HepG2 (cell line): ENCODE measurements around the gene PRRT2. TPM values are rescaled to one million over a fixed set of nuclear protein-coding genes. Genes with fewer than 3 reads are reported as not detected.

Experiments used
- BRCA1 ChIP-seq: sonication (generic); formaldehyde crosslinking; IDR thresholded peaks from 2 replicates; pipeline ENCODE4 v1.4.0; 2020; ENCODE audit warnings: missing genetic modification reagents
- CC2D1A ChIP-seq: sonication (generic); formaldehyde crosslinking; IDR thresholded peaks from 2 replicates; pipeline ENCODE4 v1.8.1; 2023; ENCODE audit warnings: mild to moderate bottlenecking, missing genetic modification reagents
- CSRNP2 ChIP-seq: sonication (generic); formaldehyde crosslinking; conservative IDR thresholded peaks from 2 replicates; pipeline ENCODE4 v1.8.0; 2022; ENCODE audit warnings: low read depth, missing genetic modification reagents
- FOXJ3 ChIP-seq: sonication (generic); formaldehyde crosslinking; IDR thresholded peaks from 2 replicates; pipeline ENCODE4 v1.4.0; 2020; ENCODE audit warnings: missing genetic modification reagents, mild to moderate bottlenecking, borderline replicate concordance
- FUBP1 ChIP-seq: sonication (generic); formaldehyde crosslinking; IDR thresholded peaks from 2 replicates; pipeline ENCODE4 v1.5.1; 2020; ENCODE audit warnings: missing genetic modification reagents, mild to moderate bottlenecking, borderline replicate concordance
- GLI4 ChIP-seq: sonication (generic); formaldehyde crosslinking; IDR thresholded peaks from 2 replicates; pipeline ENCODE4 v1.5.1; 2020; ENCODE audit warnings: missing genetic modification reagents, mild to moderate bottlenecking, moderate library complexity, borderline replicate concordance
- IKZF1 ChIP-seq: fragments of 450-650 bp; IDR thresholded peaks from 2 replicates; pipeline ENCODE4 v1.7.1; 2016
- KDM6A ChIP-seq: IDR thresholded peaks from 2 replicates; pipeline ENCODE4 v1.6.1; 2016; ENCODE audit warnings: low read depth
- MTF2 ChIP-seq: sonication (generic); formaldehyde crosslinking; IDR thresholded peaks from 2 replicates; pipeline ENCODE4 v1.5.0; 2020; ENCODE audit warnings: missing genetic modification reagents, borderline replicate concordance
- PLRG1 ChIP-seq: fragments of 450-650 bp; conservative IDR thresholded peaks from 2 replicates; pipeline ENCODE4 v1.6.1; 2016
- SMAD9 ChIP-seq: sonication (generic); formaldehyde crosslinking; IDR thresholded peaks from 2 replicates; pipeline ENCODE4 v1.5.1; 2020; ENCODE audit warnings: mild to moderate bottlenecking, missing genetic modification reagents
- SRY ChIP-seq: sonication (generic); formaldehyde crosslinking; IDR thresholded peaks from 2 replicates; pipeline ENCODE4 v1.8.0; 2022; ENCODE audit warnings: mild to moderate bottlenecking, missing genetic modification reagents
- TARDBP ChIP-seq: sonication (generic); formaldehyde crosslinking; IDR thresholded peaks from 2 replicates; pipeline ENCODE4 v1.8.0; 2022; ENCODE audit warnings: mild to moderate bottlenecking, missing genetic modification reagents
- TEF ChIP-seq: sonication (generic); formaldehyde crosslinking; IDR thresholded peaks from 2 replicates; pipeline ENCODE4 v1.5.0; 2020; ENCODE audit warnings: missing genetic modification reagents
- TMF1 ChIP-seq: sonication (generic); formaldehyde crosslinking; IDR thresholded peaks from 2 replicates; pipeline ENCODE4 v1.8.1; 2022; ENCODE audit warnings: low read depth, missing genetic modification reagents
- ZC3H13 ChIP-seq: sonication (generic); formaldehyde crosslinking; IDR thresholded peaks from 2 replicates; pipeline ENCODE4 v1.8.1; 2023; ENCODE audit warnings: mild to moderate bottlenecking, missing genetic modification reagents, moderate library complexity
- ZNF121 ChIP-seq: sonication (generic); formaldehyde crosslinking; IDR thresholded peaks from 2 replicates; pipeline ENCODE4 v1.5.0; 2020; ENCODE audit warnings: mild to moderate bottlenecking, missing genetic modification reagents
- ZNF230 ChIP-seq: sonication (generic); formaldehyde crosslinking; IDR thresholded peaks from 2 replicates; pipeline ENCODE4 v1.4.0; 2020; ENCODE audit warnings: mild to moderate bottlenecking, missing genetic modification reagents
- ZNF274 ChIP-seq: sonication (generic); formaldehyde crosslinking; IDR thresholded peaks from 2 replicates; pipeline ENCODE4 v1.5.1; 2020; ENCODE audit warnings: mild to moderate bottlenecking, missing genetic modification reagents
- ZNF335 ChIP-seq: sonication (generic); formaldehyde crosslinking; IDR thresholded peaks from 2 replicates; pipeline ENCODE4 v1.4.0; 2020; ENCODE audit warnings: missing genetic modification reagents
- ZNF362 ChIP-seq: sonication (generic); formaldehyde crosslinking; IDR thresholded peaks from 2 replicates; pipeline ENCODE4 v1.4.0; 2020; ENCODE audit warnings: missing genetic modification reagents, mild to moderate bottlenecking, borderline replicate concordance
- ZNF460 ChIP-seq: sonication (generic); formaldehyde crosslinking; IDR thresholded peaks from 2 replicates; pipeline ENCODE4 v1.5.1; 2020; ENCODE audit warnings: missing genetic modification reagents, mild to moderate bottlenecking, borderline replicate concordance
- ZNF772 ChIP-seq: sonication (generic); formaldehyde crosslinking; IDR thresholded peaks from 2 replicates; pipeline ENCODE4 v1.5.0; 2020; ENCODE audit warnings: mild to moderate bottlenecking, missing genetic modification reagents
- ZNF784 ChIP-seq: sonication (generic); formaldehyde crosslinking; IDR thresholded peaks from 2 replicates; pipeline ENCODE4 v1.5.1; 2020; ENCODE audit warnings: missing genetic modification reagents, mild to moderate bottlenecking, borderline replicate concordance
- ZNF792 ChIP-seq: IDR thresholded peaks from 2 replicates; pipeline ENCODE4 v1.6.1; 2016
- polyA plus RNA-seq, 8 experiments: library from polyadenylated mRNA; depleted of rRNA in 3 of 8; stranded (reverse) in 7 of 8; unstranded in 1 of 8; fragments of >200 nt; fragmentation: Illumina TruSeq in 4 of 8; extraction: Trizol in 4 of 8; gene quantifications; 2 replicates each; pipeline versions ENCODE4 v1.2.1 to v1.2.3, GENCODE V29; 2011 to 2016; ENCODE audit warnings: low read depth in 4 of 8, missing spikeins in 1 of 8, mixed read lengths in 1 of 8; ENCODE audit not compliant: insufficient read depth in 1 of 8
- total RNA-seq, 5 experiments: library from RNA; depleted of rRNA; stranded (reverse); fragments of >200 nt; fragmentation: Illumina TruSeq; extraction: Trizol; gene quantifications; 2 replicates each; pipeline ENCODE4 v1.2.3, GENCODE V29; 2016; ENCODE audit warnings: low read depth in 1 of 5

Gene PRRT2
- total and polyA plus RNA-seq, 2 of the 13 experiments (the other 11 are each of a cell fraction or from before 2014, with no cell fraction given): 0.51 to 1.1 TPM

GRCh38 chr16:29790183-29790948 lies 21.6 kb upstream of the PRRT2 start, which contains the start of gene KIF22 (continued):
- TF ChIP-seq ZNF362 (CRISPR knock-in tag) (peak; percentile 62), KDM6A (no peak), ZNF772 (CRISPR knock-in tag) (peak; percentile 97), MTF2 (CRISPR knock-in tag) (0 out of 2 replicates have a peak, but pooled peaks have one; percentile 13), CC2D1A (CRISPR knock-in tag) (no peak), TARDBP (CRISPR knock-in tag) (peak; percentile 88), ZNF274 (CRISPR knock-in tag) (peak; percentile 90), ZC3H13 (CRISPR knock-in tag) (0 out of 2 replicates have a peak, but pooled peaks have one; percentile 28), ZNF230 (CRISPR knock-in tag) (0 out of 2 replicates have a peak, but pooled peaks have one; percentile 84), FOXJ3 (CRISPR knock-in tag) (no peak), PLRG1 (no peak), IKZF1 (no peak), GLI4 (CRISPR knock-in tag) (no peak), ZNF784 (CRISPR knock-in tag) (0 out of 2 replicates have a peak, but pooled peaks have one; percentile 13), TEF (CRISPR knock-in tag) (0 out of 2 replicates have a peak, but pooled peaks have one; percentile 10), SMAD9 (CRISPR knock-in tag) (peak; percentile 46), BRCA1 (CRISPR knock-in tag) (no peak; the same call in 1 of the 2 replicates), ZNF335 (CRISPR knock-in tag) (0 out of 2 replicates have a peak, but pooled peaks have one; percentile 51), FUBP1 (CRISPR knock-in tag) (no peak), CSRNP2 (no peak), ZNF121 (CRISPR knock-in tag) (peak; percentile 67; the same call in 1 of the 2 replicates), ZNF792 (CRISPR knock-in tag) (peak; percentile 76; the same call in 1 of the 2 replicates), ZNF460 (CRISPR knock-in tag) (peak; percentile 58; the same call in 1 of the 2 replicates), TMF1 (CRISPR knock-in tag) (no peak; the same call in 1 of the 2 replicates), SRY (CRISPR knock-in tag) (peak; percentile 78)
